Measurements from ENCODE around the gene PHLDA2. TPM values are rescaled to one million over a fixed set of nuclear protein-coding genes. Genes with fewer than 3 reads are reported as not detected.

PHLDA2 gene
- total and polyA plus RNA-seq, 2 of the 13 experiments (the other 11 are each of a cell fraction or from before 2014, with no cell fraction given), result 0.55 to 0.78 TPM

DNA sequence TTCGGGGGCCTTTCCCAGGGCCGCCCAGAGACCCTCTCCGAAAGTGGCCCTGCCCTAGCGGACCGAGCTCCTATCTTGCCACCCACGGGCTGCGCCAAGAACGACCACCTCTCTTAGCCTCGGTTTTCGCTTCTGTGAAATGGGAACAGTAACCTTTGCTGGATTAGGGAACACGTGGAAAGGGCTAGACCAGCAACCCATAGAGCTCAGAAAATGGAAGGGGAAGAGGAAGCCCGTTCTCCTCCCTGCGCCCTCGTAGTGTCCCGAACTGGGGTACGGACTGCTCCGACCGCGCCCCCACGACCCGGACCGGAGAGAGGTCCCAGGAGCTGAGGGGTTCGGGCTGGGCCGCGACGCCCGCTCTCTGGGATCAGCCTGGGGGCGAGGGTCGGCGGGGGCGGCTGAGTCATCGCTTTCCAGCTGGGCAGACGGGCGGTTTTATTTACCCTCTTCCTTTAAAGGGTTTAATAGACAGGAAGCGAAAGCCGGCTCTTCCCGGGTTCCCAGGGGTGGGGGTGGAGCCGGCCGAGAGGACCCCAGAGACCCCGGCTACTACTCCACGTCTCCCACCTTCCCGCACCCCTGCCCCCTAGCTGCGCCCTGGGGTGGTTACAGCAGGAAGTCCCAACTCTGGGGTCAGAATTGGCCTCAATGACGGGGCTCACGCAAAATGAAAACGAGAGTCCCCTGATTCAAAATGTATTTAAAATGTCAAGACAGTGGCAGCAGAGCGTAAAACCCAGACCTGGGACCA is 907 bp upstream of the PHLDA2 start (continued):
- peak; percentile 64; the same call in 1 of the 2 replicates for TF ChIP-seq ZNF687 (CRISPR knock-in tag; IDR thresholded peaks at IDR 0.05)
- TF ChIP-seq ZNF703 (CRISPR knock-in tag; IDR thresholded peaks at IDR 0.05; ENCODE audit: borderline replicate concordance), result no peak
- TF ChIP-seq ZNF329 (CRISPR knock-in tag; IDR thresholded peaks at IDR 0.05; ENCODE audit: low read depth), result no peak
- TF ChIP-seq ZNF850 (CRISPR knock-in tag; conservative IDR thresholded peaks at IDR 0.05), result no peak
- no peak for TF ChIP-seq NFE2L1 (CRISPR knock-in tag; IDR thresholded peaks at IDR 0.05; ENCODE audit: borderline replicate concordance)
- TF ChIP-seq, protein P1, sequence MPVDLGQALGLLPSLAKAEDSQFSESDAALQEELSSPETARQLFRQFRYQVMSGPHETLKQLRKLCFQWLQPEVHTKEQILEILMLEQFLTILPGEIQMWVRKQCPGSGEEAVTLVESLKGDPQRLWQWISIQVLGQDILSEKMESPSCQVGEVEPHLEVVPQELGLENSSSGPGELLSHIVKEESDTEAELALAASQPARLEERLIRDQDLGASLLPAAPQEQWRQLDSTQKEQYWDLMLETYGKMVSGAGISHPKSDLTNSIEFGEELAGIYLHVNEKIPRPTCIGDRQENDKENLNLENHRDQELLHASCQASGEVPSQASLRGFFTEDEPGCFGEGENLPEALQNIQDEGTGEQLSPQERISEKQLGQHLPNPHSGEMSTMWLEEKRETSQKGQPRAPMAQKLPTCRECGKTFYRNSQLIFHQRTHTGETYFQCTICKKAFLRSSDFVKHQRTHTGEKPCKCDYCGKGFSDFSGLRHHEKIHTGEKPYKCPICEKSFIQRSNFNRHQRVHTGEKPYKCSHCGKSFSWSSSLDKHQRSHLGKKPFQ (CRISPR knock-in tag; IDR thresholded peaks at IDR 0.05; ENCODE audit: insufficient replicate concordance), result no peak
- TF ChIP-seq CBX1 (IDR thresholded peaks at IDR 0.05; ENCODE audit: low read depth), result no peak
- peak; percentile 35; the same call in 1 of the 2 replicates for TF ChIP-seq JUND (CRISPR knock-in tag; IDR thresholded peaks at IDR 0.05)
- peak; percentile 46; the same call in 1 of the 2 replicates for TF ChIP-seq SRF (IDR thresholded peaks at IDR 0.05; ENCODE audit: low read depth, low read length)
- peak; percentile 34 for TF ChIP-seq SAP130 (CRISPR knock-in tag; IDR thresholded peaks at IDR 0.05; ENCODE audit: low read depth)
- TF ChIP-seq ATF3 (CRISPR knock-in tag; IDR thresholded peaks at IDR 0.05), result peak; percentile 62; the same call in 1 of the 2 replicates
- TF ChIP-seq HDAC2 (CRISPR knock-in tag; IDR thresholded peaks at IDR 0.05), result no peak
- TF ChIP-seq GFI1 (CRISPR knock-in tag; IDR thresholded peaks at IDR 0.05; ENCODE audit: borderline replicate concordance), result no peak
- 0 out of 2 replicates have a peak, but pooled peaks have one; percentile 42 for TF ChIP-seq ZC3H13 (CRISPR knock-in tag; IDR thresholded peaks at IDR 0.05)
- TF ChIP-seq ZBTB33 (CRISPR knock-in tag; IDR thresholded peaks at IDR 0.05), result 0 out of 2 replicates have a peak, but pooled peaks have one; percentile 12
- TF ChIP-seq FOXA1 (IDR thresholded peaks at IDR 0.05), result no peak
- peak; percentile 24; the same call in 1 of the 2 replicates for TF ChIP-seq FOXA1 (CRISPR knock-in tag; IDR thresholded peaks at IDR 0.05)

All from HepG2 (cell line).